Stimulated activated CD4-positive, alpha-beta T cell treated with anti-CD3 and anti-CD28 coated beads, Interleukin-15, amount 100 ng/mL, for 48 hours (primary cell): Measurements from ENCODE around the gene NECTIN2.
"Not testable (repeated sequence)": the region's sequence is repeated elsewhere in the genome, so short reads cannot be mapped to it uniquely, and the experiment has no call there.

Experiments
- DNase-seq, 2 donors: peaks; one replicate each; pipeline ENCODE4 v3.0.0-alpha.2; 2020; ENCODE audit warnings: low read depth in 2 of 2

Gene NECTIN2

GRCh38 chr19:44851427-44851826 lies 5.3 kb downstream of the NECTIN2 start:
- DNase-seq, result no peak

GRCh38 chr19:44855606-44856005 lies 9.5 kb downstream of the NECTIN2 start:
- DNase-seq, result no peak

- DNase-seq, result no peak
Measured at GRCh38 chr19:44856421-44857083, 10.5 kb downstream of the NECTIN2 start.

- no peak for DNase-seq
Measured at GRCh38 chr19:44857837-44858236, 11.7 kb downstream of the NECTIN2 start.

GRCh38 chr19:44861576-44861975 lies 15.5 kb downstream of the NECTIN2 start:
- not testable (repeated sequence) for DNase-seq

- no peak for DNase-seq
Measured at GRCh38 chr19:44863990-44864389, 17.9 kb downstream of the NECTIN2 start.

GRCh38 chr19:44865196-44865767 lies 19.2 kb downstream of the NECTIN2 start:
- no peak for DNase-seq

GRCh38 chr19:44866664-44867063 lies 20.6 kb downstream of the NECTIN2 start:
- no peak for DNase-seq

GRCh38 chr19:44867578-44867977 lies 21.5 kb downstream of the NECTIN2 start:
- no peak for DNase-seq

- DNase-seq, result no peak
Measured at GRCh38 chr19:44869733-44870470, 23.8 kb downstream of the NECTIN2 start.

- no peak for DNase-seq
Measured at GRCh38 chr19:44871809-44872208, 25.7 kb downstream of the NECTIN2 start.

- no peak for DNase-seq
Measured at GRCh38 chr19:44872661-44873060, 26.6 kb downstream of the NECTIN2 start.

- DNase-seq, result no peak
Measured at GRCh38 chr19:44874317-44874716, 28.2 kb downstream of the NECTIN2 start.

GRCh38 chr19:44875666-44876451 lies 29.8 kb downstream of the NECTIN2 start:
- no peak for DNase-seq

GRCh38 chr19:44876930-44877535 lies 30.9 kb downstream of the NECTIN2 start:
- DNase-seq, result no peak

GRCh38 chr19:44878120-44878865 lies 32.2 kb downstream of the NECTIN2 start:
- DNase-seq, result no peak

GRCh38 chr19:44879309-44880065 lies 33.4 kb downstream of the NECTIN2 start:
- DNase-seq, result no peak

- DNase-seq, result no peak
Measured at GRCh38 chr19:44882063-44882462, 36.0 kb downstream of the NECTIN2 start.

GRCh38 chr19:44882619-44883397 lies 36.7 kb downstream of the NECTIN2 start:
- DNase-seq, result not testable (repeated sequence)

GRCh38 chr19:44883922-44884321 lies 37.8 kb downstream of the NECTIN2 start:
- no peak for DNase-seq
